Suprapubic skin (tissue), 4 donors: ENCODE measurements around the gene PIGQ. TPM values are rescaled to one million over a fixed set of nuclear protein-coding genes. Genes with fewer than 3 reads are reported as not detected.

Experiments
- DNase-seq, 2 donors: peaks; one replicate each; pipeline ENCODE4 v3.0.0-alpha.2; 2019; ENCODE audit warnings: low spot score in 2 of 2
- H3K27ac ChIP-seq: fragments of 200-600 bp; sonication (generic); one replicate; pipeline ENCODE4 v1.5.1; 2019
- H3K27me3 ChIP-seq: fragments of 200-600 bp; sonication (generic); one replicate; pipeline ENCODE4 v1.5.1; 2019
- H3K36me3 ChIP-seq: fragments of 200-600 bp; sonication (generic); one replicate; pipeline ENCODE4 v1.5.1; 2019
- H3K4me1 ChIP-seq: fragments of 200-600 bp; sonication (generic); one replicate; pipeline ENCODE4 v1.5.1; 2019
- H3K4me3 ChIP-seq: fragments of 200-600 bp; sonication (generic); one replicate; pipeline ENCODE4 v1.5.1; 2019; ENCODE audit warnings: mild to moderate bottlenecking
- H3K9me3 ChIP-seq: fragments of 200-600 bp; sonication (generic); one replicate; pipeline ENCODE4 v1.5.1; 2019
- CTCF ChIP-seq, 2 donors: fragments of 200-600 bp in 1 of 2; fragments of 450-650 bp in 1 of 2; sonication (generic) in 1 of 2; IDR thresholded peaks; one replicate each; pipeline ENCODE4 v1.5.1; 2016 to 2019; ENCODE audit warnings: antibody characterized with exemption in 2 of 2, mild to moderate bottlenecking in 1 of 2, moderate library complexity in 1 of 2
- EP300 ChIP-seq: sonication (generic); formaldehyde crosslinking; IDR thresholded peaks from one replicate; pipeline ENCODE4 v1.6.1; 2017; ENCODE audit warnings: antibody characterized with exemption
- POLR2A ChIP-seq, 2 donors: fragments of 450-650 bp; IDR thresholded peaks; one replicate each; pipeline ENCODE4 v1.6.1; 2017; ENCODE audit warnings: antibody characterized with exemption in 2 of 2, mild to moderate bottlenecking in 2 of 2, moderate library complexity in 2 of 2
- POLR2AphosphoS5 ChIP-seq, 3 donors: sonication (generic); formaldehyde crosslinking; IDR thresholded peaks; one replicate each; pipeline ENCODE4 v1.6.1; 2017; ENCODE audit warnings: antibody characterized with exemption in 3 of 3
- WGBS: methylation state at CpG from one replicate; pipeline ENCODE4 v1.1.5; 2018; 5-methylcytosine and 5-hydroxymethylcytosine counted together
- total RNA-seq, 4 donors: library from RNA; depleted of rRNA; stranded (reverse); fragments of >200 nt; gene quantifications; one replicate each; pipeline ENCODE4 v1.1.0, GENCODE V29; 2016

PIGQ gene
- total RNA-seq, 4 donors from 2014 or later = 36.9 to 54.6 (median 44.1) TPM

DNA sequence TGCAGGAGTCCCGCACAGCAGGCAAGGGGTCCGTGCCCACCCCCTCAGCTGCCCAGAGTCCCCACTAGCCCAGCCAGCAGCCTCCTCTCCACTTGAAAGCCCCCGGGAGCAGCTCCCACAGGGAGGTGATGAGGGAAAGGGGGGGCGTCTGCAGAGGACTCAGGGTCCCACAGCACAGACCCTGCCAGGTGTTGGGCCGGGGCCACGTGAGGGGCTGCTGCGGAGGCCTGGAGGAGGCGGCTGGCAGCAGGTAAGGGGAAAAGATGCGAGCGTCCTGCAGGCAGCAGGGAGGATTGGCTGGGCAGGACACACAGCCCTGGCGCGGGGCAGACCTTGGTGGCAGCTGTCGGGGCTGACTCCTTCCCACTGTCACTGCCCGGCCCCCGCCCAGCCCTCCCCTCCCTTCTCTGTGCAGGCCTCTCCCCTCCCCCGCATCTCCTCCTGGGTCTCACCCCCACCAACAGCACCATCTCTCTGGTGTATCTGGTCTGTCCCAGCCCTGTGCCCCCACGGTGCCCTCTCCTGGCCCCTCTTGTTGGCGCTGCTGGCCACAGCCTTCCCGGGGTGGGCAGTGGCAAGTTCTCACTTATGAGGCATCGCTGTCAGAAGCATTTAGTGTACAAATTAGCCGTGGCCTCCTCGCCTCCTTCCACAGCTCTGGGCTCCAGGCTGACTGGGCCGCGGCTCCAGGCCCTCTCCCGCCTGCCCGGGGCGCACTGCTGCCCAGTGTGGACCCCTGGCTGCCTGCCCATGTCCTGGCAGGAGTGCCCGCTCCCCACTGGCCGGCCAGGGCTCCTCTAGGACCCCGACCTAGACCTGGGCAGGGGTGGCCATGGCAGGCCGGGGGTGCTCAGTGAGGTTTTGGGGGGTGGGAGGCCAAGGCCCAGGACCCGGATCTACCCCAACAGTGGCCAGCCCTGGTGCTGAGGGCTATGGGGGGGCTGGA is 14.0 kb upstream of the PIGQ start:
- Histone ChIP-seq H3K4me1 (peaks cover 40% of the 10 kb centered on the region), H3K36me3 (peaks cover 32% of the 10 kb centered on the region), H3K27me3 (peaks cover 31% of the 10 kb centered on the region), H3K9me3 (no peaks in the 10 kb centered on the region), H3K4me3 (no peak overlapping the region), H3K27ac (no peak overlapping the region)
- DNase-seq = no peak
- 62% methylated on average over 15 of the region's 32 CpGs for WGBS
- TF ChIP-seq CTCF (IDR thresholded peaks at IDR 0.05) = no peak
- no peak for TF ChIP-seq EP300
- TF ChIP-seq POLR2AphosphoS5 (IDR thresholded peaks at IDR 0.05) = no peak
- no peak for TF ChIP-seq POLR2A (IDR thresholded peaks at IDR 0.05)

GRCh38 chr16:556474-557173 is 13.1 kb upstream of the PIGQ start:
- DNase-seq = no peak
- Histone ChIP-seq H3K9me3 (no peaks in the 10 kb centered on the region), H3K36me3 (peaks cover 25% of the 10 kb centered on the region), H3K27me3 (peaks cover 39% of the 10 kb centered on the region), H3K4me3 (no peak overlapping the region), H3K4me1 (peaks cover 40% of the 10 kb centered on the region), H3K27ac (no peak overlapping the region)
- 89% methylated on average over 7 of the region's 32 CpGs for WGBS
- TF ChIP-seq CTCF (IDR thresholded peaks at IDR 0.05) (no peak), POLR2A (IDR thresholded peaks at IDR 0.05) (no peak), POLR2AphosphoS5 (IDR thresholded peaks at IDR 0.05) (no peak), EP300 (no peak)

- Histone ChIP-seq H3K4me1 (peaks cover 40% of the 10 kb centered on the region), H3K4me3 (no peak overlapping the region), H3K36me3 (peaks cover 15% of the 10 kb centered on the region), H3K27me3 (peaks cover 45% of the 10 kb centered on the region), H3K9me3 (no peaks in the 10 kb centered on the region), H3K27ac (no peak overlapping the region)
- no peak for DNase-seq
- 82% methylated on average over 7 of the region's 23 CpGs for WGBS
- TF ChIP-seq CTCF (IDR thresholded peaks at IDR 0.05) = no peak
- no peak for TF ChIP-seq EP300
- no peak for TF ChIP-seq POLR2AphosphoS5 (IDR thresholded peaks at IDR 0.05)
- no peak for TF ChIP-seq POLR2A (IDR thresholded peaks at IDR 0.05)
Observed at GRCh38 chr16:557463-558297, 12.1 kb upstream of the PIGQ start.

DNA sequence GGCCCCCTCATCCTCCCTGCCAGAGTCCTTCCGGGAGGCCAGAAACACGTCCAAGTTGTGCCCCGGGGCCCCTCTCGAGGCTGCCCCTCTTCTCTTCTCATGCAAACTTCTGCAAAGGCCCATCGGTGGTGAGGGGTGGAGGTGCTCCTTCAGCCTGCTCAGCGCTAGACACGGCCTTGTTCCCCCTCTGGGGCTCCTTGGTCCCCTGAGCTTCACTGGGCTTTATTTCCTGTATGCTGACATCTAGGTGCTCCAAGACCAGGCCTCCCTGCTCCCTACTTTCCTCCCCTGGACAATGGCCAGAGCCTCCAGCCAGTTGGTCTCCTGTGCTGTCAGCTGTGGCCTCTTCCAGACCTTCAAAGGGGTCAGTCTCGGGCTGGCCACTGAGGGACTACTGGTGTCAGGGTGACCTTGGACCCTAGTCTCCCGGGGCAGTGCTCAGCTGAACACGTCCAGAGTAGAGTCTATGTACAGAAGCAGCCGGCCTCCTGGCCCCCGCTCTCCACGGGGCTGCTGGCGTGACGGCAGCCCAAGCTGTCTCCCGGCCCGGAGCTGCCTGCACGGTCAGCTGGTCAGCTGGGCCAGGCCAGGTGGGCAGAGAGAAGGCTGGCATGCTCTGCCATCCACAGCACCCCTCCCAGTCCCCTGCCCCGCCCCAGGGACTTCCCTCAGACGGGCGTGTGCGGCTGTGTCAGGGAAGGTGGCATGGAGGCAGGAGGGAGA is 11.3 kb upstream of the PIGQ start:
- Histone ChIP-seq H3K4me3 (no peak overlapping the region), H3K27me3 (peaks cover 50% of the 10 kb centered on the region), H3K9me3 (no peaks in the 10 kb centered on the region), H3K4me1 (peaks cover 40% of the 10 kb centered on the region), H3K27ac (no peak overlapping the region), H3K36me3 (peaks cover 7% of the 10 kb centered on the region)
- WGBS = 70% methylated on average over 13 of the region's 22 CpGs
- DNase-seq = no peak
- TF ChIP-seq EP300 (no peak), POLR2A (IDR thresholded peaks at IDR 0.05) (no peak), POLR2AphosphoS5 (IDR thresholded peaks at IDR 0.05) (no peak), CTCF (IDR thresholded peaks at IDR 0.05) (no peak)
